Peyer's patch (tissue), 4 donors: ENCODE data around the gene NECAB2. TPM values are rescaled to one million over a fixed set of nuclear protein-coding genes. Genes with fewer than 3 reads are reported as not detected.

ENCODE experiments used
- DNase-seq, 3 donors: peaks; one replicate each; pipeline ENCODE4 v3.0.0-alpha.2; 2017 to 2019
- H3K27ac ChIP-seq, 4 donors: fragments of 200-600 bp; sonication (generic); one replicate each; pipeline ENCODE4 v1.5.1; 2016 to 2019
- H3K27me3 ChIP-seq, 2 donors: fragments of 200-600 bp; sonication (generic); one replicate each; pipeline ENCODE4 v1.5.1; 2019
- H3K36me3 ChIP-seq, 3 donors: fragments of 200-600 bp; sonication (generic); one replicate each; pipeline ENCODE4 v1.5.1; 2016 to 2019
- H3K4me1 ChIP-seq, 4 donors: fragments of 200-600 bp; sonication (generic); one replicate each; pipeline ENCODE4 v1.5.1; 2016 to 2019
- H3K4me3 ChIP-seq, 4 donors: fragments of 200-600 bp; sonication (generic); 1 replicate in 3 of 4; 2 replicates in 1 of 4; pipeline ENCODE4 v1.5.1; 2016 to 2019; ENCODE audit warnings: mild to moderate bottlenecking in 1 of 4
- H3K9me3 ChIP-seq, 4 donors: fragments of 200-600 bp; sonication (generic); one replicate each; pipeline ENCODE4 v1.5.1; 2016 to 2019; ENCODE audit warnings: mild to moderate bottlenecking in 1 of 4
- CTCF ChIP-seq, 6 experiments: fragments of 450-650 bp in 4 of 6; fragments of 200-600 bp in 2 of 6; sonication (generic) in 1 of 6; IDR thresholded peaks; one replicate each; pipeline ENCODE4 v1.5.1; 2017 to 2019; ENCODE audit warnings: antibody characterized with exemption in 6 of 6, mild to moderate bottlenecking in 3 of 6, moderate library complexity in 1 of 6
- POLR2A ChIP-seq, 2 donors: fragments of 450-650 bp; IDR thresholded peaks; one replicate each; pipeline ENCODE4 v1.5.1; 2017; ENCODE audit warnings: antibody characterized with exemption in 2 of 2, mild to moderate bottlenecking in 2 of 2, moderate library complexity in 2 of 2
- total RNA-seq, 4 donors: library from RNA; depleted of rRNA; stranded (reverse); fragments of >200 nt; gene quantifications; one replicate each; pipeline ENCODE4 v1.1.0, GENCODE V29; 2016

The NECAB2 gene
- total RNA-seq, 4 donors from 2014 or later: 1.2 TPM; not detected in 3

- TF ChIP-seq POLR2A (IDR thresholded peaks at IDR 0.05) (no peak), CTCF (IDR thresholded peaks at IDR 0.05) (no peak)
- H3K36me3 ChIP-seq: peaks cover 0 to 52% (median 0%) of the 10 kb centered on the region in 3 donors
- no peaks in the 10 kb centered on the region for H3K9me3 ChIP-seq
- H3K27me3 ChIP-seq: peaks cover 0 to 4% of the 10 kb centered on the region in 2 donors
- H3K4me1 ChIP-seq: peaks cover 0 to 8% (median 2%) of the 10 kb centered on the region in 4 donors
- H3K27ac ChIP-seq: no peak overlapping the region
- DNase-seq: no peak
- no peak overlapping the region for H3K4me3 ChIP-seq
These were observed 1.8 kb upstream of the NECAB2 start for GRCh38 chr16:83966153-83966696.

- no peak overlapping the region for H3K4me3 ChIP-seq
- no peaks in the 10 kb centered on the region for H3K9me3 ChIP-seq
- H3K27me3 ChIP-seq: peaks cover 0 to 4% of the 10 kb centered on the region in 2 donors
- H3K4me1 ChIP-seq: peaks cover 0 to 8% (median 2%) of the 10 kb centered on the region in 4 donors
- peaks cover 0 to 44% (median 0%) of the 10 kb centered on the region in 3 donors for H3K36me3 ChIP-seq
- no peak overlapping the region for H3K27ac ChIP-seq
- no peak for DNase-seq
- no peak for TF ChIP-seq POLR2A (IDR thresholded peaks at IDR 0.05)
- TF ChIP-seq CTCF (IDR thresholded peaks at IDR 0.05): no peak
These were observed 953 bp upstream of the NECAB2 start for GRCh38 chr16:83967091-83967490.

- peaks cover 0 to 31% (median 0%) of the 10 kb centered on the region in 3 donors for H3K36me3 ChIP-seq
- no peak overlapping the region for H3K27ac ChIP-seq
- DNase-seq: no peak
- TF ChIP-seq POLR2A (IDR thresholded peaks at IDR 0.05) (no peak), CTCF (IDR thresholded peaks at IDR 0.05) (no peak)
- H3K4me1 ChIP-seq: peaks cover 0 to 8% (median 2%) of the 10 kb centered on the region in 4 donors
- H3K9me3 ChIP-seq: no peaks in the 10 kb centered on the region
- peaks cover 0 to 4% of the 10 kb centered on the region in 2 donors for H3K27me3 ChIP-seq
- H3K4me3 ChIP-seq: peak overlapping the region in 3 of 4 donors; percentile 30 to 46 (median 37)
These were observed 335 bp downstream of the NECAB2 start for GRCh38 chr16:83968306-83968851.

- Histone ChIP-seq H3K36me3 (peaks cover 0 to 24% (median 0%) of the 10 kb centered on the region in 3 donors), H3K27me3 (peaks cover 0 to 4% of the 10 kb centered on the region in 2 donors), H3K4me3 (no peak overlapping the region), H3K4me1 (peaks cover 0 to 8% (median 2%) of the 10 kb centered on the region in 4 donors), H3K27ac (no peak overlapping the region), H3K9me3 (no peaks in the 10 kb centered on the region)
- DNase-seq: no peak
- TF ChIP-seq CTCF (IDR thresholded peaks at IDR 0.05) (no peak), POLR2A (IDR thresholded peaks at IDR 0.05) (no peak)
These were observed 1.0 kb downstream of the NECAB2 start for GRCh38 chr16:83968891-83969649.

- Histone ChIP-seq H3K9me3 (no peaks in the 10 kb centered on the region), H3K27ac (no peak overlapping the region), H3K4me1 (peaks cover 0 to 8% (median 2%) of the 10 kb centered on the region in 4 donors), H3K27me3 (peaks cover 0 to 4% of the 10 kb centered on the region in 2 donors), H3K36me3 (peaks cover 0 to 16% (median 0%) of the 10 kb centered on the region in 3 donors), H3K4me3 (no peak overlapping the region)
- DNase-seq: no peak
- TF ChIP-seq CTCF (IDR thresholded peaks at IDR 0.05) (no peak), POLR2A (IDR thresholded peaks at IDR 0.05) (no peak)
These were observed 1.9 kb downstream of the NECAB2 start for GRCh38 chr16:83969771-83970429.
